Neutrophil (primary cell): Measurements from ENCODE around the gene PTHLH.

ENCODE experiments used
- H3K27ac ChIP-seq: fragments of 200-600 bp; sonication (generic); 2 replicates; pipeline ENCODE4 v1.5.1; 2016; ENCODE audit warnings: mild to moderate bottlenecking, moderate library complexity
- H3K27me3 ChIP-seq: fragments of 200-600 bp; sonication (generic); 2 replicates; pipeline ENCODE4 v1.6.0; 2016; ENCODE audit warnings: mild to moderate bottlenecking
- H3K36me3 ChIP-seq: fragments of 200-600 bp; sonication (generic); 2 replicates; pipeline ENCODE4 v1.5.1; 2017
- H3K4me1 ChIP-seq, 2 experiments: fragments of 200-600 bp in 1 of 2; sonication (generic) in 1 of 2; 1 replicate in 1 of 2; 2 replicates in 1 of 2; pipeline versions ENCODE4 v1.5.1 to v1.6.1; 2013 to 2016; ENCODE audit warnings: low read depth in 1 of 2, low read length in 1 of 2, mild to moderate bottlenecking in 1 of 2, moderate library complexity in 1 of 2; ENCODE audit not compliant: control insufficient read depth in 1 of 2, insufficient read depth in 1 of 2
- H3K4me3 ChIP-seq, 2 experiments: fragments of 200-600 bp in 1 of 2; sonication (generic) in 1 of 2; 1 replicate in 1 of 2; 2 replicates in 1 of 2; pipeline ENCODE4 v1.5.1; 2013 to 2016; ENCODE audit warnings: low read depth in 1 of 2, low read length in 1 of 2, mild to moderate bottlenecking in 1 of 2, moderate library complexity in 1 of 2
- H3K9me3 ChIP-seq: fragments of 200-600 bp; sonication (generic); 2 replicates; pipeline ENCODE4 v1.5.1; 2016
- CTCF ChIP-seq: fragments of 200-600 bp; sonication (generic); IDR thresholded peaks from 2 replicates; pipeline ENCODE4 v1.5.1; 2016; ENCODE audit warnings: antibody characterized with exemption

Gene PTHLH

GRCh38 chr12:27974735-27975221 lies 2.2 kb upstream of the PTHLH start:
- H3K9me3 ChIP-seq, result no peaks in the 10 kb centered on the region
- H3K4me1 ChIP-seq, result peaks cover 2 to 3% of the 10 kb centered on the region in 2 experiments
- no peak overlapping the region for H3K27ac ChIP-seq
- H3K4me3 ChIP-seq, result no peak overlapping the region
- TF ChIP-seq CTCF, result no peak
- peaks cover 100% of the 10 kb centered on the region for H3K27me3 ChIP-seq
- no peaks in the 10 kb centered on the region for H3K36me3 ChIP-seq

DNA sequence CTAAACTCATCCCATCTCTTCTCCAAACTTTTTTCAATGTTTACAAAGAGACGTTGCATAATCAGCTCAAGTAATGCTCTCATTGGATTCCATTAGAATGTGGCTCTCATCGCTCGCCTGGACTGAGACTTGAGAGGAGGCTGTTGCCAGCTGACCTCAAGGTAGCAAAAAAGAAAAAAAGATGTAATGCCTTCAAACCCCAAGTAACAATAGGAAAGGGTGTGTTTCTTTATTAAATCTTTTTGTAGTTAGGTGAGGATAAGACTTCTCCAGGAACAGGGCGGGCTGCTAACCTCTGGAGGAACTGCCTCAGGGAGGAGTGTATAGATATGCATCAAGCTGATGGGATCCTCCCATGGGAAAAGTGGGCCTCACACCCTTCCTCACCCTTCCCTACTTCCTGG lies 956 bp upstream of the PTHLH start:
- no peak for TF ChIP-seq CTCF
- peaks cover 100% of the 10 kb centered on the region for H3K27me3 ChIP-seq
- no peak overlapping the region for H3K27ac ChIP-seq
- H3K36me3 ChIP-seq, result no peaks in the 10 kb centered on the region
- no peak overlapping the region for H3K4me3 ChIP-seq
- H3K4me1 ChIP-seq, result peaks cover 4 to 5% of the 10 kb centered on the region in 2 experiments
- H3K9me3 ChIP-seq, result no peaks in the 10 kb centered on the region

DNA sequence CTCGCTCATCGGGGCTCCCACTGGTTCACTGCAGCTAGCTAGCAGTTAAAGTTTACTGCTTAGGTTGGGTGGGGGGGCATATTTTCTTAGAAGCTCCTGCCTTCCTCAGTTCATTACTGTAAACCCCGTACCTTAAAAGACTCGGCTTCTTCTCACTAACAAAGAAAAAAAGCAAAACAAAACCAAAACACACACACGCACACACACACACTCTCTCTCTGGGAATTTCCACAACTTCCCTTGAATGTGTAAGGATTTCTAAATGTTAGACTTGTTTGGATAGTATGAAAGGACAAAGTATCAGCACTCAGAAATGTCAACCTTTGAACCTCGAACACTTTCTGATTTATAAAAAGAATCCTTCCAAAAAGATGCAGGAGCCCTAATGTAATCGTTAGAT lies 927 bp downstream of the PTHLH start:
- H3K36me3 ChIP-seq, result no peaks in the 10 kb centered on the region
- H3K27ac ChIP-seq, result no peak overlapping the region
- TF ChIP-seq CTCF, result no peak
- peaks cover 4 to 5% of the 10 kb centered on the region in 2 experiments for H3K4me1 ChIP-seq
- H3K9me3 ChIP-seq, result no peaks in the 10 kb centered on the region
- peaks cover 100% of the 10 kb centered on the region for H3K27me3 ChIP-seq
- H3K4me3 ChIP-seq, result no peak overlapping the region

- peaks cover 4 to 5% of the 10 kb centered on the region in 2 experiments for H3K4me1 ChIP-seq
- no peaks in the 10 kb centered on the region for H3K36me3 ChIP-seq
- no peaks in the 10 kb centered on the region for H3K9me3 ChIP-seq
- TF ChIP-seq CTCF, result no peak
- no peak overlapping the region for H3K4me3 ChIP-seq
- H3K27ac ChIP-seq, result no peak overlapping the region
- peaks cover 100% of the 10 kb centered on the region for H3K27me3 ChIP-seq
Observed at GRCh38 chr12:27971121-27971489, 1.4 kb downstream of the PTHLH start.

DNA sequence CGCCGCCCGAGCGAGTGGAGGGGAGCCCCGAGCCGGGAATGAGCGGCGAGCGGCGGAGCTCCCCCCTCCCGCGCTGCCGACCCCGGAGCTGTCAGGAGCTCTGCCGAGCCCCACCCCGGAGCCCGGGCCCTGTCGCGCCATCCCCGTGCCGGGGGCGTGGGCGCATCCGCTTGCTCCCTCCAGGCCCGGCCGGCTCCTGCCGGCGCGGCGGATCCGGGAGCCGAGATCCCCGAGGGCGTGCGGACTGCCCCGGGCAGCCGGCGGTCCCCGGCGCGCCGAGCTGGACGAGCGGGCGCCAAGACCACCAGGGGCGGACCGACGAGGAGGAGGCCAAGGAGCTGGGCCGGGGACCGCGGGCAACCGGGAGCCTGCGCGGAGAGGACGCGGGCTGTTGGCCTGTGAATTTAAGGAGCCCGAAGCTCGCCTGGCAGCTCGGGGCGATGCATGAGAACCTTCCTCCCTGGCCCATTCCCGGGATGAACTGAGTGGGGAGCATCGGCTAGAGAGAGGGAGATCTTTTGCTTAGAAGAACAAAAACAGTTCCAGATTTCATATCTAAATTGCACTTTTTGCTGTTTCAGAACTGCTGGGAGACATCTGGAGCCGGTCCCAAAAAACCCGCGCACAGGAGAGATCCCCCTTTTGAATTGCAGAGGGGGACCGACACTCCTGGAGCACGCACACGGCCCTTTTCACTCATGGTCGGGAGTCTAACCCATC lies 2.0 kb downstream of the PTHLH start:
- TF ChIP-seq CTCF, result no peak
- Histone ChIP-seq H3K36me3 (no peaks in the 10 kb centered on the region), H3K4me3 (no peak overlapping the region), H3K27ac (no peak overlapping the region), H3K9me3 (no peaks in the 10 kb centered on the region), H3K27me3 (peaks cover 100% of the 10 kb centered on the region), H3K4me1 (peaks cover 4 to 5% of the 10 kb centered on the region in 2 experiments)
